Measurements from ENCODE around the gene BRPF1. TPM values are rescaled to one million over a fixed set of nuclear protein-coding genes. Genes with fewer than 3 reads are reported as not detected.

BRPF1 gene
- total RNA-seq, 1 experiment from 2014 or later: 18.5 TPM

- Histone ChIP-seq H3K4me1 (replicated peaks) (peaks cover 16% of the 10 kb centered on the region), H3K36me3 (peaks cover 21% of the 10 kb centered on the region), H3K4me3 (no peak overlapping the region), H3K27ac (no peak overlapping the region), H3K27me3 (replicated peaks) (no peaks in the 10 kb centered on the region), H3K9me3 (replicated peaks) (no peaks in the 10 kb centered on the region)
- DNase-seq (ENCODE audit: low read depth in 1 of 2, low spot score in 2 of 2): no peak
Measured at GRCh38 chr3:9776896-9777693, 45.6 kb downstream of the BRPF1 start.

- no peak overlapping the region for H3K27ac ChIP-seq
- no peak for DNase-seq (ENCODE audit: low read depth in 1 of 2, low spot score in 2 of 2)
- H3K27me3 ChIP-seq (replicated peaks): no peaks in the 10 kb centered on the region
- no peak overlapping the region for H3K4me3 ChIP-seq
- H3K4me1 ChIP-seq (replicated peaks): peaks cover 16% of the 10 kb centered on the region
- no peaks in the 10 kb centered on the region for H3K9me3 ChIP-seq (replicated peaks)
- peaks cover 25% of the 10 kb centered on the region for H3K36me3 ChIP-seq
Measured at GRCh38 chr3:9777694-9778021, 46.1 kb downstream of the BRPF1 start.

- H3K4me1 ChIP-seq (replicated peaks): peaks cover 16% of the 10 kb centered on the region
- peaks cover 32% of the 10 kb centered on the region for H3K36me3 ChIP-seq
- no peak overlapping the region for H3K27ac ChIP-seq
- H3K4me3 ChIP-seq: no peak overlapping the region
- no peak for DNase-seq (ENCODE audit: low read depth in 1 of 2, low spot score in 2 of 2)
- no peaks in the 10 kb centered on the region for H3K9me3 ChIP-seq (replicated peaks)
- no peaks in the 10 kb centered on the region for H3K27me3 ChIP-seq (replicated peaks)
Measured at GRCh38 chr3:9778143-9779074, 46.9 kb downstream of the BRPF1 start.

- Histone ChIP-seq H3K27ac (no peak overlapping the region), H3K36me3 (peaks cover 37% of the 10 kb centered on the region), H3K4me1 (replicated peaks) (peaks cover 16% of the 10 kb centered on the region), H3K9me3 (replicated peaks) (no peaks in the 10 kb centered on the region), H3K4me3 (no peak overlapping the region), H3K27me3 (replicated peaks) (no peaks in the 10 kb centered on the region)
- no peak for DNase-seq (ENCODE audit: low read depth in 1 of 2, low spot score in 2 of 2)
Measured at GRCh38 chr3:9779075-9779593, 47.6 kb downstream of the BRPF1 start.

GRCh38 chr3:9779721-9780457, 48.4 kb downstream of the BRPF1 start:
- H3K9me3 ChIP-seq (replicated peaks): no peaks in the 10 kb centered on the region
- peak in 1 of 2 experiments; percentile 28 for DNase-seq (ENCODE audit: low read depth in 1 of 2, low spot score in 2 of 2)
- no peak overlapping the region for H3K27ac ChIP-seq
- peaks cover 16% of the 10 kb centered on the region for H3K4me1 ChIP-seq (replicated peaks)
- H3K4me3 ChIP-seq: no peak overlapping the region
- peaks cover 39% of the 10 kb centered on the region for H3K36me3 ChIP-seq
- no peaks in the 10 kb centered on the region for H3K27me3 ChIP-seq (replicated peaks)

- H3K4me1 ChIP-seq (replicated peaks): peaks cover 16% of the 10 kb centered on the region
- no peaks in the 10 kb centered on the region for H3K9me3 ChIP-seq (replicated peaks)
- H3K4me3 ChIP-seq: no peak overlapping the region
- DNase-seq (ENCODE audit: low read depth in 1 of 2, low spot score in 2 of 2): no peak
- H3K36me3 ChIP-seq: peaks cover 45% of the 10 kb centered on the region
- H3K27ac ChIP-seq: no peak overlapping the region
- H3K27me3 ChIP-seq (replicated peaks): no peaks in the 10 kb centered on the region
Measured at GRCh38 chr3:9780458-9780812, 48.9 kb downstream of the BRPF1 start.

- Histone ChIP-seq H3K9me3 (replicated peaks) (no peaks in the 10 kb centered on the region), H3K36me3 (peaks cover 48% of the 10 kb centered on the region), H3K27ac (no peak overlapping the region), H3K4me1 (replicated peaks) (peaks cover 16% of the 10 kb centered on the region), H3K4me3 (no peak overlapping the region), H3K27me3 (replicated peaks) (no peaks in the 10 kb centered on the region)
- no peak for DNase-seq (ENCODE audit: low read depth in 1 of 2, low spot score in 2 of 2)
Measured at GRCh38 chr3:9780910-9781309, 49.4 kb downstream of the BRPF1 start.

GRCh38 chr3:9781551-9781950, 50.0 kb downstream of the BRPF1 start:
- H3K4me3 ChIP-seq: no peak overlapping the region
- H3K27ac ChIP-seq: no peak overlapping the region
- peaks cover 16% of the 10 kb centered on the region for H3K4me1 ChIP-seq (replicated peaks)
- H3K27me3 ChIP-seq (replicated peaks): no peaks in the 10 kb centered on the region
- no peak for DNase-seq (ENCODE audit: low read depth in 1 of 2, low spot score in 2 of 2)
- H3K36me3 ChIP-seq: peaks cover 55% of the 10 kb centered on the region
- H3K9me3 ChIP-seq (replicated peaks): no peaks in the 10 kb centered on the region

- Histone ChIP-seq H3K27ac (no peak overlapping the region), H3K27me3 (replicated peaks) (no peaks in the 10 kb centered on the region), H3K9me3 (replicated peaks) (no peaks in the 10 kb centered on the region), H3K4me1 (replicated peaks) (peaks cover 16% of the 10 kb centered on the region), H3K4me3 (no peak overlapping the region), H3K36me3 (peaks cover 60% of the 10 kb centered on the region)
- no peak for DNase-seq (ENCODE audit: low read depth in 1 of 2, low spot score in 2 of 2)
Measured at GRCh38 chr3:9781978-9782603, 50.6 kb downstream of the BRPF1 start.

- H3K27me3 ChIP-seq (replicated peaks): no peaks in the 10 kb centered on the region
- no peak overlapping the region for H3K27ac ChIP-seq
- H3K9me3 ChIP-seq (replicated peaks): no peaks in the 10 kb centered on the region
- H3K36me3 ChIP-seq: peaks cover 67% of the 10 kb centered on the region
- H3K4me3 ChIP-seq: no peak overlapping the region
- H3K4me1 ChIP-seq (replicated peaks): peaks cover 16% of the 10 kb centered on the region
- no peak for DNase-seq (ENCODE audit: low read depth in 1 of 2, low spot score in 2 of 2)
Measured at GRCh38 chr3:9782770-9783169, 51.2 kb downstream of the BRPF1 start.

- Histone ChIP-seq H3K4me3 (no peak overlapping the region), H3K36me3 (peaks cover 69% of the 10 kb centered on the region), H3K4me1 (replicated peaks) (peaks cover 15% of the 10 kb centered on the region), H3K9me3 (replicated peaks) (no peaks in the 10 kb centered on the region), H3K27ac (no peak overlapping the region), H3K27me3 (replicated peaks) (no peaks in the 10 kb centered on the region)
- DNase-seq (ENCODE audit: low read depth in 1 of 2, low spot score in 2 of 2): no peak
Measured at GRCh38 chr3:9783954-9784353, 52.4 kb downstream of the BRPF1 start.

GRCh38 chr3:9784965-9785364, 53.4 kb downstream of the BRPF1 start:
- H3K36me3 ChIP-seq: peaks cover 71% of the 10 kb centered on the region
- H3K9me3 ChIP-seq (replicated peaks): no peaks in the 10 kb centered on the region
- no peak overlapping the region for H3K4me3 ChIP-seq
- peaks cover 7% of the 10 kb centered on the region for H3K4me1 ChIP-seq (replicated peaks)
- no peak overlapping the region for H3K27ac ChIP-seq
- H3K27me3 ChIP-seq (replicated peaks): no peaks in the 10 kb centered on the region
- no peak for DNase-seq (ENCODE audit: low read depth in 1 of 2, low spot score in 2 of 2)

- no peaks in the 10 kb centered on the region for H3K9me3 ChIP-seq (replicated peaks)
- H3K4me3 ChIP-seq: no peak overlapping the region
- peaks cover 1% of the 10 kb centered on the region for H3K4me1 ChIP-seq (replicated peaks)
- H3K27me3 ChIP-seq (replicated peaks): no peaks in the 10 kb centered on the region
- peaks cover 72% of the 10 kb centered on the region for H3K36me3 ChIP-seq
- DNase-seq (ENCODE audit: low read depth in 1 of 2, low spot score in 2 of 2): no peak
- no peak overlapping the region for H3K27ac ChIP-seq
Measured at GRCh38 chr3:9785602-9786001, 54.1 kb downstream of the BRPF1 start.

Data from SJSA1 (cell line).